H9 (cell line): ENCODE results near the gene KIF4A. TPM values are rescaled to one million over a fixed set of nuclear protein-coding genes. Genes with fewer than 3 reads are reported as not detected.

Experiments
- DNase-seq: peaks from one replicate; pipeline ENCODE4 v3.0.0-alpha.2; 2017
- H2AFZ ChIP-seq: one replicate; pipeline ENCODE4 v1.6.1; 2013; ENCODE audit warnings: mild to moderate bottlenecking, low read length, control low read depth, moderate library complexity
- H2AK5ac ChIP-seq: 2 replicates; pipeline ENCODE4 v1.6.1; 2013; ENCODE audit warnings: low read length, control low read depth, mixed read lengths; ENCODE audit not compliant: insufficient read length
- H2BK120ac ChIP-seq: one replicate; pipeline ENCODE4 v1.6.1; 2013; ENCODE audit warnings: low read depth, mild to moderate bottlenecking, low read length, control low read depth, inconsistent platforms; ENCODE audit not compliant: poor library complexity, severe bottlenecking
- H2BK12ac ChIP-seq: 2 replicates; pipeline ENCODE4 v1.6.1; 2013; ENCODE audit warnings: low read length, control low read depth, mixed read lengths, low read depth; ENCODE audit not compliant: insufficient read length
- H2BK15ac ChIP-seq: 2 replicates; pipeline ENCODE4 v1.6.1; 2013; ENCODE audit warnings: low read depth, low read length, control low read depth
- H2BK20ac ChIP-seq: one replicate; pipeline ENCODE4 v1.6.1; 2013; ENCODE audit warnings: low read depth, mild to moderate bottlenecking, low read length, control low read depth, inconsistent platforms; ENCODE audit not compliant: poor library complexity, severe bottlenecking
- H2BK5ac ChIP-seq: 2 replicates; pipeline ENCODE4 v1.6.1; 2013; ENCODE audit warnings: low read length, control low read depth, mixed read lengths; ENCODE audit not compliant: insufficient read length
- H3K14ac ChIP-seq: 2 replicates; pipeline ENCODE4 v1.6.1; 2013; ENCODE audit warnings: low read length, control low read depth; ENCODE audit not compliant: insufficient read depth
- H3K18ac ChIP-seq: 2 replicates; pipeline ENCODE4 v1.6.1; 2013; ENCODE audit warnings: low read depth, mild to moderate bottlenecking, mixed read lengths, low read length, control low read depth; ENCODE audit not compliant: insufficient read length
- H3K23ac ChIP-seq: 2 replicates; pipeline ENCODE4 v1.6.1; 2013; ENCODE audit warnings: low read length, control low read depth, mixed read lengths, low read depth; ENCODE audit not compliant: insufficient read length
- H3K23me2 ChIP-seq: 2 replicates; pipeline ENCODE4 v1.6.1; 2013; ENCODE audit warnings: low read depth, mild to moderate bottlenecking, mixed read lengths, low read length, control low read depth; ENCODE audit not compliant: insufficient read length, poor library complexity, severe bottlenecking
- H3K27ac ChIP-seq: 2 replicates; pipeline ENCODE4 v1.5.1; 2013; ENCODE audit warnings: low read length, control low read depth, mixed read lengths, low read depth; ENCODE audit not compliant: insufficient read length
- H3K27me3 ChIP-seq: 2 replicates; pipeline ENCODE4 v1.6.1; 2013; ENCODE audit warnings: low read length, control low read depth, inconsistent platforms; ENCODE audit not compliant: insufficient read depth
- H3K4ac ChIP-seq: 2 replicates; pipeline ENCODE4 v1.6.1; 2013; ENCODE audit warnings: low read depth, mild to moderate bottlenecking, control low read depth, inconsistent platforms, low read length, moderate library complexity
- H3K4me1 ChIP-seq: 2 replicates; pipeline ENCODE4 v1.6.1; 2013; ENCODE audit warnings: low read length, control low read depth, inconsistent platforms; ENCODE audit not compliant: insufficient read depth
- H3K4me2 ChIP-seq: 2 replicates; pipeline ENCODE4 v1.6.1; 2013; ENCODE audit warnings: low read length, control low read depth, mixed read lengths; ENCODE audit not compliant: insufficient read length, insufficient read depth
- H3K56ac ChIP-seq: 2 replicates; pipeline ENCODE4 v1.6.1; 2013; ENCODE audit warnings: low read depth, mild to moderate bottlenecking, mixed read lengths, low read length, control low read depth; ENCODE audit not compliant: insufficient read length
- H3K79me1 ChIP-seq: 2 replicates; pipeline ENCODE4 v1.6.1; 2013; ENCODE audit warnings: low read depth, mild to moderate bottlenecking, moderate library complexity, low read length, control low read depth, inconsistent platforms; ENCODE audit not compliant: insufficient read depth, poor library complexity, severe bottlenecking
- H3K79me2 ChIP-seq: 2 replicates; pipeline ENCODE4 v1.6.1; 2013; ENCODE audit warnings: low read length, control low read depth, inconsistent platforms; ENCODE audit not compliant: insufficient read depth
- H3K9ac ChIP-seq: 2 replicates; pipeline ENCODE4 v1.6.1; 2013; ENCODE audit warnings: low read length, control low read depth, mixed read lengths; ENCODE audit not compliant: insufficient read length; ENCODE audit errors: extremely low read depth
- H3K9me3 ChIP-seq: one replicate; pipeline ENCODE4 v1.6.1; 2013; ENCODE audit warnings: low read depth, low read length, inconsistent platforms; ENCODE audit not compliant: control insufficient read depth
- H3T11ph ChIP-seq: one replicate; pipeline ENCODE4 v1.6.1; 2013; ENCODE audit warnings: mild to moderate bottlenecking, low read length, control low read depth, inconsistent platforms
- H4K20me1 ChIP-seq: one replicate; pipeline ENCODE4 v1.6.1; 2013; ENCODE audit not compliant: control insufficient read depth, insufficient read length, insufficient read depth
- H4K5ac ChIP-seq: 2 replicates; pipeline ENCODE4 v1.6.1; 2013; ENCODE audit warnings: low read depth, mild to moderate bottlenecking, mixed read lengths, low read length, control low read depth; ENCODE audit not compliant: insufficient read length
- H4K8ac ChIP-seq: replicated peaks from 2 replicates; pipeline ENCODE4 v1.6.1; 2013; ENCODE audit warnings: low read length, control low read depth, mixed read lengths, low read depth; ENCODE audit not compliant: insufficient read length
- H4K91ac ChIP-seq: 2 replicates; pipeline ENCODE4 v1.6.1; 2013; ENCODE audit warnings: low read depth, mild to moderate bottlenecking, moderate library complexity, mixed read lengths, low read length, control low read depth; ENCODE audit not compliant: insufficient read length
- H3K27ac Mint-ChIP-seq, 3 experiments: 2 replicates in 2 of 3; 3 replicates in 1 of 3; pipeline ENCODE4 v1.8.0; 2020 to 2021; ENCODE audit warnings: mixed read lengths in 3 of 3, mild to moderate bottlenecking in 1 of 3, moderate library complexity in 1 of 3
- H3K27me3 Mint-ChIP-seq: 2 replicates; pipeline ENCODE4 v1.8.0; 2021; ENCODE audit warnings: low read depth, mild to moderate bottlenecking, moderate library complexity, mixed read lengths
- H3K36me3 Mint-ChIP-seq, 3 experiments: 2 replicates in 2 of 3; 3 replicates in 1 of 3; pipeline ENCODE4 v1.8.0; 2020 to 2021; ENCODE audit warnings: low read depth in 3 of 3, mixed read lengths in 3 of 3; ENCODE audit not compliant: insufficient read depth in 1 of 3
- H3K4me1 Mint-ChIP-seq, 2 experiments: 2 replicates each; pipeline ENCODE4 v1.8.0; 2020; ENCODE audit warnings: mixed read lengths in 2 of 2
- H3K4me3 Mint-ChIP-seq, 2 experiments: 2 replicates in 1 of 2; 3 replicates in 1 of 2; pipeline ENCODE4 v1.8.0; 2020 to 2021; ENCODE audit warnings: mild to moderate bottlenecking in 2 of 2, mixed read lengths in 2 of 2, moderate library complexity in 1 of 2
- H3K9me3 Mint-ChIP-seq, 2 experiments: 2 replicates in 1 of 2; 3 replicates in 1 of 2; pipeline ENCODE4 v1.8.0; 2020; ENCODE audit warnings: mild to moderate bottlenecking in 2 of 2, mixed read lengths in 2 of 2, moderate library complexity in 1 of 2
- CTCF ChIP-seq: fragments of 200-600 bp; sonication (generic); conservative IDR thresholded peaks from 3 replicates; pipeline ENCODE4 v1.8.0; 2021; ENCODE audit warnings: antibody characterized with exemption, mild to moderate bottlenecking
- WGBS: extraction: QIAGEN DNeasy Blood & Tissue Kit; methylation state at CpG from one replicate; pipeline ENCODE4 v1.1.7; 2013; ENCODE audit warnings: missing lambda C conversion rate, low lambda C conversion rate, mixed read lengths; ENCODE audit not compliant: insufficient read length; ENCODE audit errors: extremely low coverage; 5-methylcytosine and 5-hydroxymethylcytosine counted together
- total RNA-seq: library from RNA; stranded (reverse); gene quantifications from 2 replicates; pipeline ENCODE4 v1.2.1, GENCODE V29; 2021

KIF4A gene
- total RNA-seq, 1 experiment from 2014 or later, result 41.8 TPM

- H2BK5ac ChIP-seq, result no peak overlapping the region
- no peak overlapping the region for H3K56ac ChIP-seq
- H3K23me2 ChIP-seq, result no peaks in the 10 kb centered on the region
- no peaks in the 10 kb centered on the region for H3K79me2 ChIP-seq
- no peak overlapping the region for H4K5ac ChIP-seq
- H3K27me3 ChIP-seq, result no peaks in the 10 kb centered on the region
- no CpG with 5 or more reads among the region's 2 CpGs for WGBS
- no peak overlapping the region for H3K23ac ChIP-seq
- no peak for TF ChIP-seq CTCF
- no peak overlapping the region for H3K4me2 ChIP-seq
- no peak overlapping the region for H2AFZ ChIP-seq
- no peaks in the 10 kb centered on the region for H4K20me1 ChIP-seq
- H3K79me1 ChIP-seq, result no peaks in the 10 kb centered on the region
- no peak overlapping the region for H3K27ac ChIP-seq
- H3K9me3 ChIP-seq, result peaks cover 27% of the 10 kb centered on the region
- Mint-ChIP-seq H3K36me3 (peaks cover 62 to 80% (median 79%) of the 10 kb centered on the region in 3 experiments), H3K27ac (peak overlapping the region in 1 of 3 experiments; percentile 56; a peak in 1 of 7 replicates), H3K27me3 (no peaks in the 10 kb centered on the region), H3K9me3 (peaks cover 70 to 71% of the 10 kb centered on the region in 2 experiments), H3K4me1 (no peaks in the 10 kb centered on the region), H3K4me3 (no peak overlapping the region)
- no peak overlapping the region for H2BK15ac ChIP-seq
- no peak overlapping the region for H3K4ac ChIP-seq
- no peak overlapping the region for H2AK5ac ChIP-seq
- no peak overlapping the region for H3K9ac ChIP-seq
- no peak overlapping the region for H3K14ac ChIP-seq
- no peak overlapping the region for H2BK120ac ChIP-seq
- no peak overlapping the region for H4K91ac ChIP-seq
- H2BK12ac ChIP-seq, result no peak overlapping the region
- no peak overlapping the region for H4K8ac ChIP-seq
- H3K4me1 ChIP-seq, result no peaks in the 10 kb centered on the region
- no peak overlapping the region for H3K18ac ChIP-seq
- no peak for DNase-seq
- no peak overlapping the region for H2BK20ac ChIP-seq
- H3T11ph ChIP-seq, result no peak overlapping the region
Measured at GRCh38 chrX:70354716-70355115, 64.8 kb downstream of the KIF4A start.
